Large intestine (tissue), 3 donors: Measurements from ENCODE around the gene MIPOL1. TPM values are rescaled to one million over a fixed set of nuclear protein-coding genes. Genes with fewer than 3 reads are reported as not detected.

Experiments used
- DNase-seq, 2 donors: peaks; one replicate each; pipeline versions ENCODE4 v3.0.0 to v3.0.0-alpha.2; 2013
- H3K27ac ChIP-seq: one replicate; pipeline ENCODE4 v1.5.1; 2013; ENCODE audit warnings: low read length
- H3K27me3 ChIP-seq: 2 replicates; pipeline ENCODE4 v1.6.1; 2013; ENCODE audit warnings: low read length; ENCODE audit not compliant: control insufficient read depth, insufficient read depth
- H3K36me3 ChIP-seq: 2 replicates; pipeline ENCODE4 v1.6.1; 2013; ENCODE audit warnings: low read length; ENCODE audit not compliant: control insufficient read depth, insufficient read depth
- H3K4me1 ChIP-seq: one replicate; pipeline ENCODE4 v1.6.1; 2013; ENCODE audit warnings: low read length; ENCODE audit not compliant: control insufficient read depth, insufficient read depth
- H3K4me3 ChIP-seq: one replicate; pipeline ENCODE4 v1.5.1; 2013; ENCODE audit warnings: low read length
- H3K9me3 ChIP-seq: one replicate; pipeline ENCODE4 v1.6.1; 2013; ENCODE audit warnings: mild to moderate bottlenecking, low read depth, low read length, moderate library complexity; ENCODE audit not compliant: control insufficient read depth
- WGBS: methylation state at CpG from one replicate; pipeline ENCODE4 v1.1.5; 2013; ENCODE audit warnings: low lambda C conversion rate; ENCODE audit not compliant: insufficient coverage; 5-methylcytosine and 5-hydroxymethylcytosine counted together
- polyA plus RNA-seq: library from polyadenylated mRNA; unstranded; fragments of 120-200 nt; gene quantifications from one replicate; pipeline ENCODE4 v1.2.1, GENCODE V29; 2013

The MIPOL1 gene
- polyA plus RNA-seq, 1 donor: 10.0 TPM

- H3K4me1 ChIP-seq: no peaks in the 10 kb centered on the region
- H3K36me3 ChIP-seq: no peaks in the 10 kb centered on the region
- DNase-seq: no peak
- H3K4me3 ChIP-seq: no peak overlapping the region
- H3K27ac ChIP-seq: no peak overlapping the region
- no peaks in the 10 kb centered on the region for H3K9me3 ChIP-seq
- WGBS: 100% methylated on average over 2 of the region's 3 CpGs
- no peaks in the 10 kb centered on the region for H3K27me3 ChIP-seq
Measured at GRCh38 chr14:37508503-37508902, 310.8 kb downstream of the MIPOL1 start.

GRCh38 chr14:37512173-37512572 lies 314.4 kb downstream of the MIPOL1 start:
- Histone ChIP-seq H3K4me1 (no peaks in the 10 kb centered on the region), H3K4me3 (no peak overlapping the region), H3K36me3 (no peaks in the 10 kb centered on the region), H3K27me3 (no peaks in the 10 kb centered on the region), H3K9me3 (no peaks in the 10 kb centered on the region), H3K27ac (no peak overlapping the region)
- 100% methylated on average over 1 of the region's 3 CpGs for WGBS
- no peak for DNase-seq

- no peak overlapping the region for H3K27ac ChIP-seq
- H3K36me3 ChIP-seq: no peaks in the 10 kb centered on the region
- WGBS: no CpG with 5 or more reads among the region's 3 CpGs
- DNase-seq: no peak
- no peaks in the 10 kb centered on the region for H3K27me3 ChIP-seq
- H3K4me1 ChIP-seq: no peaks in the 10 kb centered on the region
- H3K9me3 ChIP-seq: no peaks in the 10 kb centered on the region
- H3K4me3 ChIP-seq: no peak overlapping the region
Measured at GRCh38 chr14:37515771-37516170, 318.0 kb downstream of the MIPOL1 start.

- Histone ChIP-seq H3K36me3 (no peaks in the 10 kb centered on the region), H3K4me1 (no peaks in the 10 kb centered on the region), H3K4me3 (no peak overlapping the region), H3K27ac (no peak overlapping the region), H3K27me3 (no peaks in the 10 kb centered on the region), H3K9me3 (no peaks in the 10 kb centered on the region)
- DNase-seq: no peak
- 72% methylated on average over 2 of the region's 2 CpGs for WGBS
Measured at GRCh38 chr14:37526994-37527393, 329.3 kb downstream of the MIPOL1 start.

- DNase-seq: no peak
- Histone ChIP-seq H3K9me3 (no peaks in the 10 kb centered on the region), H3K4me1 (no peaks in the 10 kb centered on the region), H3K4me3 (no peak overlapping the region), H3K27me3 (no peaks in the 10 kb centered on the region), H3K27ac (no peak overlapping the region), H3K36me3 (no peaks in the 10 kb centered on the region)
- 89% methylated on average over 1 of the region's 1 CpG for WGBS
Measured at GRCh38 chr14:37539992-37540391, 342.3 kb downstream of the MIPOL1 start.

GRCh38 chr14:37544407-37544806 lies 346.7 kb downstream of the MIPOL1 start:
- no peaks in the 10 kb centered on the region for H3K36me3 ChIP-seq
- H3K27ac ChIP-seq: no peak overlapping the region
- DNase-seq: no peak
- peaks cover 6% of the 10 kb centered on the region for H3K4me1 ChIP-seq
- H3K27me3 ChIP-seq: no peaks in the 10 kb centered on the region
- H3K4me3 ChIP-seq: no peak overlapping the region
- no peaks in the 10 kb centered on the region for H3K9me3 ChIP-seq
- WGBS: no CpG with 5 or more reads among the region's 2 CpGs

- Histone ChIP-seq H3K4me3 (no peak overlapping the region), H3K27ac (no peak overlapping the region)
- DNase-seq: no peak
Measured at GRCh38 chr14:37545174-37545573, 347.4 kb downstream of the MIPOL1 start.

GRCh38 chr14:37546621-37547447 lies 349.1 kb downstream of the MIPOL1 start:
- H3K4me1 ChIP-seq: peaks cover 6% of the 10 kb centered on the region
- no peaks in the 10 kb centered on the region for H3K36me3 ChIP-seq
- no peak overlapping the region for H3K4me3 ChIP-seq
- no peaks in the 10 kb centered on the region for H3K9me3 ChIP-seq
- WGBS: 0% methylated on average over 1 of the region's 6 CpGs
- H3K27me3 ChIP-seq: no peaks in the 10 kb centered on the region
- DNase-seq: peak in 1 of 2 donors; percentile 41
- no peak overlapping the region for H3K27ac ChIP-seq

More at GRCh38 chr14:37545174-37545573, 347.4 kb downstream of the MIPOL1 start:
- Histone ChIP-seq H3K4me1 (peaks cover 6% of the 10 kb centered on the region), H3K27me3 (no peaks in the 10 kb centered on the region), H3K9me3 (no peaks in the 10 kb centered on the region), H3K36me3 (no peaks in the 10 kb centered on the region)

GRCh38 chr14:37550511-37550910 lies 352.8 kb downstream of the MIPOL1 start:
- peaks cover 6% of the 10 kb centered on the region for H3K4me1 ChIP-seq
- H3K36me3 ChIP-seq: no peaks in the 10 kb centered on the region
- no peaks in the 10 kb centered on the region for H3K27me3 ChIP-seq
- H3K9me3 ChIP-seq: peaks cover under 1% of the 10 kb centered on the region
- H3K27ac ChIP-seq: no peak overlapping the region
- WGBS: 80% methylated on average over 2 of the region's 5 CpGs
- no peak for DNase-seq
- H3K4me3 ChIP-seq: no peak overlapping the region

- Histone ChIP-seq H3K4me1 (peaks cover 6% of the 10 kb centered on the region), H3K36me3 (no peaks in the 10 kb centered on the region), H3K27me3 (no peaks in the 10 kb centered on the region), H3K4me3 (no peak overlapping the region), H3K27ac (no peak overlapping the region), H3K9me3 (peaks cover 5% of the 10 kb centered on the region)
- WGBS: no CpG with 5 or more reads among the region's 1 CpG
- DNase-seq: no peak
Measured at GRCh38 chr14:37551119-37551518, 353.4 kb downstream of the MIPOL1 start.
